Neural progenitor cell (in vitro differentiated cells): ENCODE data around the gene GDF9.

Experiments used
- EZH2phosphoT487 ChIP-seq: fragments of 200-600 bp; sonication (generic); IDR thresholded peaks from 2 replicates; pipeline ENCODE4 v1.6.1; 2017; ENCODE audit warnings: antibody characterized with exemption
- TF ChIP-seq, protein P1 (sequence below): fragments of 200-600 bp; sonication (generic); IDR thresholded peaks from 2 replicates; pipeline ENCODE4 v1.5.1; 2017; ENCODE audit warnings: antibody characterized with exemption, mild to moderate bottlenecking

DNA sequence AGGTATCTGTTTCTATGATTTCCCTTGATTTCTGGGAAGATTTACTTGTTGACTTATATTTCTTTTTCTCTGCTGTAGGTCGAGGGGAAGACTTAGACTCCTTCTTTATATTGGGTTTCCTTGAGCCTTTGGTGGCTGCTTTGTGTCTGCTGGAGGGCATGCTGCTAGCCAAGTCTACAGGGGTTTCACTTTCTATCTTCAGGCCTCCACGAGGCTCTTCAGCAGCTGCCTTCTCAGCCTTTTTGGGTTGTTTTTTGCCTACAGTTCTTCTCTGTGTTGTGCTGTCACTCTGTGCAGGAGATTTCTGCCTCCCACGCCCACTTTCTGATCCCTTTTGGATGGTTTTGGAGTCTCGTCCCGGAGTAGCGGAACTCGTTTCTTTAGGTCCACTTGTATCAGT is 30.4 kb upstream of the GDF9 start:
- TF ChIP-seq, protein P1, sequence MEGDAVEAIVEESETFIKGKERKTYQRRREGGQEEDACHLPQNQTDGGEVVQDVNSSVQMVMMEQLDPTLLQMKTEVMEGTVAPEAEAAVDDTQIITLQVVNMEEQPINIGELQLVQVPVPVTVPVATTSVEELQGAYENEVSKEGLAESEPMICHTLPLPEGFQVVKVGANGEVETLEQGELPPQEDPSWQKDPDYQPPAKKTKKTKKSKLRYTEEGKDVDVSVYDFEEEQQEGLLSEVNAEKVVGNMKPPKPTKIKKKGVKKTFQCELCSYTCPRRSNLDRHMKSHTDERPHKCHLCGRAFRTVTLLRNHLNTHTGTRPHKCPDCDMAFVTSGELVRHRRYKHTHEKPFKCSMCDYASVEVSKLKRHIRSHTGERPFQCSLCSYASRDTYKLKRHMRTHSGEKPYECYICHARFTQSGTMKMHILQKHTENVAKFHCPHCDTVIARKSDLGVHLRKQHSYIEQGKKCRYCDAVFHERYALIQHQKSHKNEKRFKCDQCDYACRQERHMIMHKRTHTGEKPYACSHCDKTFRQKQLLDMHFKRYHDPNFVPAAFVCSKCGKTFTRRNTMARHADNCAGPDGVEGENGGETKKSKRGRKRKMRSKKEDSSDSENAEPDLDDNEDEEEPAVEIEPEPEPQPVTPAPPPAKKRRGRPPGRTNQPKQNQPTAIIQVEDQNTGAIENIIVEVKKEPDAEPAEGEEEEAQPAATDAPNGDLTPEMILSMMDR: no peak
- TF ChIP-seq EZH2phosphoT487: no peak
